DOHH2 (cell line): ENCODE data around the gene POU2F1.

Experiments used
- H3F3A ChIP-seq: fragments of 200-600 bp; sonication (generic), shearing (Covaris generic); 2 replicates; pipeline ENCODE4 v1.6.0; 2016; ENCODE audit warnings: antibody characterized with exemption, mild to moderate bottlenecking; ENCODE audit not compliant: control insufficient read depth, insufficient read depth
- H3K27ac ChIP-seq: fragments of 200-600 bp; sonication (generic); 2 replicates; pipeline ENCODE4 v1.5.1; 2014; ENCODE audit warnings: low read depth, mild to moderate bottlenecking, low read length, moderate library complexity
- H3K27me3 ChIP-seq: fragments of 200-600 bp; sonication (generic); 2 replicates; pipeline ENCODE4 v1.6.1; 2014; ENCODE audit warnings: mild to moderate bottlenecking, low read length, mixed read lengths; ENCODE audit not compliant: control insufficient read depth
- H3K36me3 ChIP-seq: fragments of 200-600 bp; sonication (generic); 2 replicates; pipeline ENCODE4 v1.6.1; 2014; ENCODE audit warnings: mild to moderate bottlenecking, low read length, moderate library complexity, mixed read lengths; ENCODE audit not compliant: control insufficient read depth
- H3K4me1 ChIP-seq: fragments of 200-600 bp; sonication (generic); 2 replicates; pipeline ENCODE4 v1.6.1; 2014; ENCODE audit warnings: mild to moderate bottlenecking, low read length, mixed read lengths; ENCODE audit not compliant: control insufficient read depth
- H3K4me2 ChIP-seq: fragments of 200-600 bp; sonication (generic); 2 replicates; pipeline ENCODE4 v1.6.0; 2014; ENCODE audit warnings: mild to moderate bottlenecking, low read length, moderate library complexity
- H3K4me3 ChIP-seq: fragments of 200-600 bp; sonication (generic); 2 replicates; pipeline ENCODE4 v1.5.1; 2014; ENCODE audit warnings: mild to moderate bottlenecking, low read length, mixed read lengths
- H3K79me2 ChIP-seq: fragments of 200-600 bp; sonication (generic); 2 replicates; pipeline ENCODE4 v1.6.1; 2014; ENCODE audit warnings: mild to moderate bottlenecking, low read length, mixed read lengths; ENCODE audit not compliant: control insufficient read depth
- H3K9me2 ChIP-seq: fragments of 200-600 bp; sonication (generic); replicated peaks from 2 replicates; pipeline ENCODE4 v1.6.1; 2014; ENCODE audit warnings: mild to moderate bottlenecking, low read length, mixed read lengths; ENCODE audit not compliant: control insufficient read depth
- H3K9me3 ChIP-seq: fragments of 200-600 bp; sonication (generic); 2 replicates; pipeline ENCODE4 v1.6.1; 2014; ENCODE audit warnings: antibody characterized with exemption, low read length, mixed read lengths; ENCODE audit not compliant: control insufficient read depth, insufficient read depth
- H4K20me1 ChIP-seq: fragments of 200-600 bp; sonication (generic); 2 replicates; pipeline ENCODE4 v1.6.0; 2014; ENCODE audit warnings: low read depth, mild to moderate bottlenecking, antibody characterized with exemption, low read length, moderate library complexity; ENCODE audit not compliant: control insufficient read depth, insufficient read depth
- CTCF ChIP-seq: fragments of 200-600 bp; sonication (generic); IDR thresholded peaks from one replicate; pipeline ENCODE4 v1.5.1; 2014; ENCODE audit warnings: antibody characterized with exemption, mild to moderate bottlenecking, low read depth, low read length; ENCODE audit not compliant: poor library complexity, severe bottlenecking
- EZH2phosphoT487 ChIP-seq: fragments of 200-600 bp; sonication (generic); IDR thresholded peaks from 2 replicates; pipeline ENCODE4 v1.6.1; 2017; ENCODE audit warnings: borderline replicate concordance, mild to moderate bottlenecking, antibody characterized with exemption, low read length, moderate library complexity, mixed read lengths

POU2F1 gene

GRCh38 chr1:167429612-167430011 lies 208.9 kb downstream of the POU2F1 start:
- peaks cover 10% of the 10 kb centered on the region for H3K36me3 ChIP-seq
- H3K4me2 ChIP-seq, result peak overlapping the region; percentile 99
- peaks cover 41% of the 10 kb centered on the region for H3F3A ChIP-seq
- peak overlapping the region; percentile 71 for H3K4me3 ChIP-seq
- H3K27ac ChIP-seq, result peak overlapping the region; percentile 95
- no peaks in the 10 kb centered on the region for H3K27me3 ChIP-seq
- no peaks in the 10 kb centered on the region for H3K9me3 ChIP-seq
- peaks cover 76% of the 10 kb centered on the region for H3K4me1 ChIP-seq
- no peaks in the 10 kb centered on the region for H3K9me2 ChIP-seq
- TF ChIP-seq CTCF, result no peak
- no peak for TF ChIP-seq EZH2phosphoT487
- H3K79me2 ChIP-seq, result no peaks in the 10 kb centered on the region
- no peaks in the 10 kb centered on the region for H4K20me1 ChIP-seq

- Histone ChIP-seq H3K4me1 (peaks cover 76% of the 10 kb centered on the region), H3K79me2 (no peaks in the 10 kb centered on the region), H3K9me3 (no peaks in the 10 kb centered on the region), H3K4me3 (peak overlapping the region; percentile 71), H3K4me2 (peak overlapping the region; percentile 99), H4K20me1 (no peaks in the 10 kb centered on the region), H3K27ac (peak overlapping the region; percentile 95), H3K9me2 (no peaks in the 10 kb centered on the region), H3K36me3 (peaks cover 10% of the 10 kb centered on the region), H3K27me3 (no peaks in the 10 kb centered on the region), H3F3A (peaks cover 41% of the 10 kb centered on the region)
- TF ChIP-seq EZH2phosphoT487 (no peak), CTCF (no peak)
Observed at GRCh38 chr1:167430134-167430848, 209.6 kb downstream of the POU2F1 start.

DNA sequence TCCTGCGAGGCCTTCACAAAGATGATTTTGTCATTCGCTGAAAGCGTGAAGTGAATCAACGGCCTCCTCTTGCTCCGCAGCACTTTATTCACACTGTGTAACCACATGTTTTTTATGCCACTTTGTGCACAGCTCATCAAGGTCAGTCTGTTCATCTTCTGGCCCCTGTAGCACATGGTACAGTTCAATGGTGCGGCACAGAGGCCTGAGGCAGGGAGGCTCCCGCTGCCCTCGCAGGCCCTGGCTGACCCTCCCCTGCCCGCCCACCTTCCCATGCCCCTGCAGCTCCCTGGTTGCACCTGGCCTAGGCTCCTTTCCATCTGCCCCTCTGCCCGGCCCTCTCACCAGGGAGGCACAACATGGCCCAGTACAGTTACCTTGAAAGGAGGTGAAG lies 210.2 kb downstream of the POU2F1 start:
- H3K4me3 ChIP-seq, result peak overlapping the region; percentile 71
- H3K27ac ChIP-seq, result peak overlapping the region; percentile 95
- TF ChIP-seq CTCF, result no peak
- TF ChIP-seq EZH2phosphoT487, result no peak
- H3K27me3 ChIP-seq, result no peaks in the 10 kb centered on the region
- H3K4me2 ChIP-seq, result peak overlapping the region; percentile 99
- H3K36me3 ChIP-seq, result peaks cover 10% of the 10 kb centered on the region
- H3K9me2 ChIP-seq, result no peaks in the 10 kb centered on the region
- peaks cover 41% of the 10 kb centered on the region for H3F3A ChIP-seq
- H4K20me1 ChIP-seq, result no peaks in the 10 kb centered on the region
- H3K79me2 ChIP-seq, result no peaks in the 10 kb centered on the region
- H3K4me1 ChIP-seq, result peaks cover 75% of the 10 kb centered on the region
- H3K9me3 ChIP-seq, result no peaks in the 10 kb centered on the region
